RWPE2 (cell line): ENCODE measurements around the gene ALG1.
A peak's percentile ranks its signal among the peaks of the same experiment; 100 is the strongest.

Experiments
- ATAC-seq: fragments of 200-7000 bp; cut with Tn5 transposase; 3 replicates; pipeline ENCODE4 v1.9.1; 2021; ENCODE audit warnings: low read depth
- DNase-seq: peaks from one replicate; pipeline ENCODE4 v3.0.0-alpha.2; 2020; ENCODE audit warnings: low spot score
- H3K27ac ChIP-seq: fragments of 450-650 bp; 2 replicates; pipeline ENCODE4 v1.5.1; 2017; ENCODE audit warnings: mild to moderate bottlenecking; ENCODE audit not compliant: poor library complexity, severe bottlenecking
- H3K27me3 ChIP-seq: fragments of 250-450 bp; sonication (Bioruptor Pico); 2 replicates; pipeline ENCODE4 v1.5.1; 2021; ENCODE audit warnings: mild to moderate bottlenecking, moderate library complexity; ENCODE audit not compliant: insufficient read depth, poor library complexity, severe bottlenecking
- H3K36me3 ChIP-seq: fragments of 250-450 bp; sonication (Bioruptor Pico); 2 replicates; pipeline ENCODE4 v1.5.1; 2020; ENCODE audit warnings: low read depth, mild to moderate bottlenecking, moderate library complexity
- H3K4me1 ChIP-seq: fragments of 250-450 bp; sonication (Bioruptor Pico); 2 replicates; pipeline ENCODE4 v1.5.1; 2021; ENCODE audit warnings: mild to moderate bottlenecking, moderate library complexity; ENCODE audit not compliant: insufficient read depth, poor library complexity, severe bottlenecking
- H3K4me3 ChIP-seq: fragments of 250-450 bp; sonication (Bioruptor Pico); 2 replicates; pipeline ENCODE4 v1.5.1; 2021; ENCODE audit warnings: mild to moderate bottlenecking, moderate library complexity; ENCODE audit not compliant: severe bottlenecking
- H3K9me3 ChIP-seq: fragments of 250-450 bp; sonication (Bioruptor Pico); 2 replicates; pipeline ENCODE4 v1.5.1; 2021; ENCODE audit warnings: mild to moderate bottlenecking, moderate library complexity; ENCODE audit not compliant: severe bottlenecking
- CTCF ChIP-seq: fragments of 450-650 bp; IDR thresholded peaks from one replicate; pipeline ENCODE4 v1.5.1; 2017; ENCODE audit warnings: mild to moderate bottlenecking, moderate library complexity; ENCODE audit not compliant: poor library complexity, severe bottlenecking

Gene ALG1

GRCh38 chr16:5032748-5033167 is 38.9 kb upstream of the ALG1 start:
- no peak for TF ChIP-seq CTCF
- DNase-seq (no peak), ATAC-seq (no peak)

GRCh38 chr16:5033256-5034166 is 38.1 kb upstream of the ALG1 start, which contains the start of gene NAGPA:
Gene NAGPA, minus strand, starts transcription at chr16:5033935. Its CDS starts 21 bp downstream, at chr16:5033914.
- H3K9me3 ChIP-seq = no peaks in the 10 kb centered on the region
- peak within 1 kb of the TSS; percentile 73 for H3K4me3 ChIP-seq
- DNase-seq = peak; percentile 88
- no peaks in the 10 kb centered on the region for H3K27me3 ChIP-seq
- no peaks in the 10 kb centered on the region for H3K36me3 ChIP-seq
- no peak for TF ChIP-seq CTCF
- H3K4me1 ChIP-seq = peaks cover 5% of the 10 kb centered on the region
- H3K27ac ChIP-seq = no peak within 1 kb of the TSS
- peak; percentile 77 for ATAC-seq

More at GRCh38 chr16:5032748-5033167, 38.9 kb upstream of the ALG1 start:
- Histone ChIP-seq H3K9me3 (no peaks in the 10 kb centered on the region), H3K4me1 (peaks cover 5% of the 10 kb centered on the region), H3K4me3 (peak overlapping the region; percentile 73), H3K27ac (no peak overlapping the region), H3K36me3 (no peaks in the 10 kb centered on the region), H3K27me3 (no peaks in the 10 kb centered on the region)

GRCh38 chr16:5034167-5034523 is 37.5 kb upstream of the ALG1 start:
- Histone ChIP-seq H3K9me3 (no peaks in the 10 kb centered on the region), H3K4me1 (peaks cover 5% of the 10 kb centered on the region), H3K4me3 (peak overlapping the region; percentile 73), H3K27ac (no peak overlapping the region), H3K36me3 (no peaks in the 10 kb centered on the region), H3K27me3 (no peaks in the 10 kb centered on the region)
- ATAC-seq (no peak), DNase-seq (no peak)
- no peak for TF ChIP-seq CTCF

GRCh38 chr16:5035909-5036227 is 35.8 kb upstream of the ALG1 start:
- DNase-seq = no peak
- no peak for ATAC-seq
- Histone ChIP-seq H3K9me3 (no peaks in the 10 kb centered on the region), H3K4me1 (peaks cover 5% of the 10 kb centered on the region), H3K4me3 (no peak overlapping the region), H3K27ac (no peak overlapping the region), H3K36me3 (no peaks in the 10 kb centered on the region), H3K27me3 (no peaks in the 10 kb centered on the region)
- TF ChIP-seq CTCF = no peak
